ENCODE results near the gene PINLYP. TPM values are rescaled to one million over a fixed set of nuclear protein-coding genes. Genes with fewer than 3 reads are reported as not detected.

PINLYP gene
- total RNA-seq, 4 donors from 2014 or later, result 1.2 TPM; not detected in 3

DNA sequence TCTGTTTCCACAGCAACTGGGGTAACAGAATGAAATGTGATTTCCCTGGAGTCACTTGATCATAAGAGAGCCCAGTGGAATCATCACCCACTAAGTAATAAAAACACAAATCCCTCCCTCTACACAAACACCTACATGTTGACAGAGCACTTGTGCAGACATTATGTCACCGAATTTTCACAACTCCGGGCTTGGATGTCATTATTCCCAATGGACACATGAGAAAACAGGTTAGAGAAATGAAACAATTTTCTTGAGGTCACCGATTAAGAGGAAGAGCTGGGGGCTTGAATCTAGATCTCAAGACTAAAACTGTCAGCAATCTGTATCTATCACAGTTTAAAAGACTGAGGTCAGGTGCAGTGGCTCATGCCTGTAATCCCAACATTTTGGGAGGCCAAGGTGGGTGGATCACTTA is 3.4 kb upstream of the PINLYP start:
- no peak overlapping the region for H3K4me3 ChIP-seq
- peaks cover 10 to 13% of the 10 kb centered on the region in 2 donors for H3K4me1 ChIP-seq
- no peaks in the 10 kb centered on the region for H3K9me3 ChIP-seq
- H3K27ac ChIP-seq, result no peak overlapping the region
- peaks cover 0 to 8% of the 10 kb centered on the region in 2 donors for H3K36me3 ChIP-seq
- no peaks in the 10 kb centered on the region for H3K27me3 ChIP-seq
- intact Hi-C loops (cut with DNase I; ENCODE audit: low total_unique reads) (loop anchor here (5.0 kb wide), 1 partner anchor 45 kb away; the partner anchor contains the start of gene ZNF428), in situ Hi-C loops (cut with MboI; ENCODE audit: low sequenced_read_pairs in 4 of 4) (no loop called here)
- DNase-seq, result no peak
- TF ChIP-seq CTCF (IDR thresholded peaks at IDR 0.05 in 4 of 5, conservative IDR thresholded peaks at IDR 0.05 in 1 of 5) (no peak), POLR2A (IDR thresholded peaks at IDR 0.05) (no peak)
- ATAC-seq, result no peak

- H3K4me3 ChIP-seq, result peak overlapping the region; percentile 75 to 98 (median 88)
- TF ChIP-seq CTCF (IDR thresholded peaks at IDR 0.05 in 4 of 5, conservative IDR thresholded peaks at IDR 0.05 in 1 of 5) (no peak), POLR2A (IDR thresholded peaks at IDR 0.05) (no peak)
- in situ Hi-C loops (cut with MboI; ENCODE audit: low sequenced_read_pairs in 4 of 4), result no loop called here
Observed at GRCh38 chr19:43574424-43575155, 1.0 kb upstream of the PINLYP start.

GRCh38 chr19:43575955-43576878 is 616 bp downstream of the PINLYP start:
- DNase-seq (no peak), ATAC-seq (no peak)
- TF ChIP-seq POLR2A (IDR thresholded peaks at IDR 0.05), result no peak
- no peak for TF ChIP-seq CTCF (IDR thresholded peaks at IDR 0.05 in 4 of 5, conservative IDR thresholded peaks at IDR 0.05 in 1 of 5)
- Histone ChIP-seq H3K4me3 (peak overlapping the region; percentile 75 to 98 (median 88)), H3K36me3 (peaks cover 0 to 8% of the 10 kb centered on the region in 2 donors), H3K4me1 (peaks cover 10 to 13% of the 10 kb centered on the region in 2 donors), H3K9me3 (no peaks in the 10 kb centered on the region), H3K27ac (peak overlapping the region; percentile 50 to 86 (median 70)), H3K27me3 (no peaks in the 10 kb centered on the region)
- in situ Hi-C loops (cut with MboI; ENCODE audit: low sequenced_read_pairs in 4 of 4) (no loop called here), intact Hi-C loops (cut with DNase I; ENCODE audit: low total_unique reads) (loop anchor here (1.0 to 5.0 kb wide), 2 partner anchors 20 to 44 kb away; partner anchors contain the start of genes IRGQ, ZNF575 and ZNF576)

More at GRCh38 chr19:43574424-43575155, 1.0 kb upstream of the PINLYP start:
- intact Hi-C loops (cut with DNase I; ENCODE audit: low total_unique reads), result loop anchor here (1.0 to 5.0 kb wide), 3 partner anchors 22 to 43 kb away; partner anchors contain the start of genes IRGQ, ZNF428, ZNF575 and ZNF576
- H3K4me1 ChIP-seq, result peaks cover 10 to 13% of the 10 kb centered on the region in 2 donors
- H3K9me3 ChIP-seq, result no peaks in the 10 kb centered on the region
- ATAC-seq (no peak), DNase-seq (no peak)
- peak overlapping the region; percentile 77 to 87 (median 82) for H3K27ac ChIP-seq
- H3K36me3 ChIP-seq, result peaks cover 0 to 8% of the 10 kb centered on the region in 2 donors
- no peaks in the 10 kb centered on the region for H3K27me3 ChIP-seq

GRCh38 chr19:43578787-43579186 is 3.2 kb downstream of the PINLYP start:
- no peak for ATAC-seq
- Histone ChIP-seq H3K4me1 (peaks cover 10 to 13% of the 10 kb centered on the region in 2 donors), H3K27me3 (no peaks in the 10 kb centered on the region), H3K9me3 (no peaks in the 10 kb centered on the region), H3K36me3 (peaks cover 0 to 3% of the 10 kb centered on the region in 2 donors), H3K4me3 (no peak overlapping the region), H3K27ac (no peak overlapping the region)
- DNase-seq, result no peak
- intact Hi-C loops (cut with DNase I; ENCODE audit: low total_unique reads), result loop anchor here (5.0 kb wide), 1 partner anchor 46 kb away; the partner anchor contains the start of gene ZNF575
- TF ChIP-seq CTCF (IDR thresholded peaks at IDR 0.05 in 4 of 5, conservative IDR thresholded peaks at IDR 0.05 in 1 of 5), result no peak
- TF ChIP-seq POLR2A (IDR thresholded peaks at IDR 0.05), result no peak
- in situ Hi-C loops (cut with MboI; ENCODE audit: low sequenced_read_pairs in 4 of 4), result no loop called here
